HPDE6-E6E7 (cell line): ENCODE data around the gene CTIF.
"Not testable (repeated sequence)": the region's sequence is repeated elsewhere in the genome, so short reads cannot be mapped to it uniquely, and the experiment has no call there.

Experiments
- DNase-seq: peaks from one replicate; pipeline ENCODE4 v3.0.0; 2011; ENCODE audit warnings: missing footprints; ENCODE audit errors: extremely low spot score

The CTIF gene

GRCh38 chr18:48866028-48866733 lies 327.4 kb downstream of the CTIF start:
- DNase-seq: no peak

GRCh38 chr18:48866856-48867255 lies 328.0 kb downstream of the CTIF start:
- no peak for DNase-seq

GRCh38 chr18:48867978-48868377 lies 329.1 kb downstream of the CTIF start:
- DNase-seq: no peak

- DNase-seq: no peak
These were observed 329.9 kb downstream of the CTIF start for GRCh38 chr18:48868468-48869466.

DNA sequence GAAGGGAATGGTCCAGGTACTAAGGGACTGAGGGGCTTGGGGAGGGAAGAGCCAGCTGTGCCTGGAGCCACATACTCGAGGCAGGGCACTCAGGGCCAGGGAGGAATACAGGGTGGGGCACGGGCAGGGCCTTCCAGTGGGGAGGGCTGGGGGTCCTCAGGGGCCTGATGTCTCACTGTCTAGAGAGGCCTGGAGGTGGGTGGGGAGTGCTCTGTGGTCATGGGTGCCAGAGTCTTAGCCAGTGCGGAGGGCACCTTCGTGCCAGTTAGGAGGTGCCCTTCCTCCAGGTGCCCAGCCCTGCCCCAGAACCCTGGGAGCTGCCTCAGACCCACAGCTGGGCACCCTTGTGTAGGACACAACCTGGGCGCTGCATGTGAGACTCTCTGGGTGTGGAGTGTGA lies 330.8 kb downstream of the CTIF start:
- DNase-seq: no peak

DNA sequence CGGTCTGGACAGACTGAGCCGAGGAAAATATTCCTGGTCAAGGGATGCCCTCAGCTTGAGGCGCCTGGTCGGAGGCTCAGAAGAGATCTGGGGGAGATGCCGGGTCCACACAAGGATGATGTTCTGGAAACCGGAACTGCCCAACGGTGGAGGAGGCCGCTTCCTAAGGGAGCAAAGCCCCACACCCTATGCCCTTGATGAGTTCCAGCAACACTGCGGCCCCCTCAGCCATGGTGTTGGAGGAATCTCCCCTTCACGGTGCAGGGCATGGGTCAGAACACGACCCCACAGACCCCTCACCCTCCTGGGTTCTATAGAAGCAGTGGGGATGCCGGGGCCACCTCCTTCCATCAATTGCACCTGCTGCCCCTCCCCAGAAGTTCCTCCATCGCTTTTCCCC lies 332.1 kb downstream of the CTIF start:
- not testable (repeated sequence) for DNase-seq

DNA sequence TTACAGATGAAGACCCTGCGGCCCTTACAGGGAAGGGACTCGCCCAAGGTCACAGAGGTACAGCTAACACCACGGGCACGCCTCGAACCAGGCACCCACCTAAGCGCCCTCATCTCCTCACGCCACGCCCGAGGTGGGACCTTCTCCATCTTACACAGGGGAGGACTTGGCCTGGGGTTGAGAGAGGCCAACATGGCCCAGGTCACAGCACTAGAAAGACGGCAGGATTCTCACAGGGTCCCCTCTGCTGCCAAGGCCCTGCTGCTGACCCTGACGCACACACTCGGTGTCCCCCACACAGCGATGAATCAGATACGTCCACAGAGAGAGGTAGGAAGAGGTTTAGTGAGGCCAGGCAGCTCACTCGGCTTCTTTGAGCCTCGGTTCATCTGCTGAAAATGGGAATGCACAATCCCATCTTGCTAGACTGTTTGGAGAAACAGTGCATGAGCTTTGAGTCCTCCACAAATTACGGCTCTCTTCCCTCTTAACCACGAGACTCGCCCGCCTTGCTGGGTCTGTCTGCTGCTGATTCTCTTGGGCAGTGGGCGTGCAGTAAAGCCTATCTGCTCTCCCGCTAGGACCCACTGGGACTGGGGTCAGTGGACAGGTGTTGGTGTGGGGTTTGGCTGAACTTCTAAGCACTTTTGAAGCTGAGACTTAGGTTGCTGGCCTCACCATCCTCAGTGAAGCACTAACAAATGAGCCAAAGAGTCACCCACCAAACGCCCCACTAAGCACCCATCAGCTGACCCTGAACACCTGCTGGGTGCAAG lies 332.7 kb downstream of the CTIF start:
- DNase-seq: no peak

- no peak for DNase-seq
These were observed 333.7 kb downstream of the CTIF start for GRCh38 chr18:48872234-48873145.

DNA sequence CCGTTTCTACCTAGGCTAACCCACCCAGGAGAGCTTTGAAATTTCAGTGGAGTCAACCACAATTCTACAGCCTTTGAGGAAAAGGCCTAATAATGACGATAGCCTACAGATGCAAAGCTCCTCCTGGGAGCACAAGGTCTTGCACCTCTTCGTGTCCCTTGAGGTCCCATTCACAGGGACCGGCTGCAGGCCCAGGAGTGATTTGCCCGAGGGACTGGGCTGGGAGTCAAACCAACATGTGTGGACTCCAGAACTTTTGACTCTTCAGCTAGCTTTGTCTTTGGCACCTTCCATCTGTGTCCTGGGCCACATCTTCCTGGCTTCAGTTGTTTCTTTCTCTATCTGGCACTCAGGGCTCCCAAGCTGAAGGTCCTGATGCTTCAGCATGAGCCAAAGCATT lies 335.4 kb downstream of the CTIF start:
- no peak for DNase-seq

DNA sequence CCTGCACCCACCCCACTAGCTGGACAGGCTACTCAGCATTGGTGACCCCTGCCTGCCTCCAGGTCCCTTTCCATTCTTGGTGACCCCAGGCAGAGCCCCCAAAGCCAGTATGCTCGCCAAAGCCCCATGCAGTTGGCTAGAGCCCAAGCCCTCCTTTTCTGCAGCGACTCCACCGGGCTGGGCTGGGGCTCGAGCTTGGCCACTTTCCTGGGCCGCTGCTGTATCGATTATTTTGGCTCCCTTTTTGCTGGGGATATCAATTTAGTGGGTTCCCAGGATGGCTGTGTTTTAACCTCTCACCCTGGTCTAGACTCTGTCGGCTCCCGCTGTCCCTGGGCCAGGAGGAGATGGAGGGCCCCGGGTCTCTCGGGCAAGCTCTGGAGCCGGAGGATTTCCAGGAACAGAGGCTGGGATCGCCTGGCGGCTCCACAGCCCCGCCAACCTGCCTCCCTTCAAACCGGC lies 335.9 kb downstream of the CTIF start:
- no peak for DNase-seq

- no peak for DNase-seq
These were observed 336.6 kb downstream of the CTIF start for GRCh38 chr18:48875314-48875941.

DNA sequence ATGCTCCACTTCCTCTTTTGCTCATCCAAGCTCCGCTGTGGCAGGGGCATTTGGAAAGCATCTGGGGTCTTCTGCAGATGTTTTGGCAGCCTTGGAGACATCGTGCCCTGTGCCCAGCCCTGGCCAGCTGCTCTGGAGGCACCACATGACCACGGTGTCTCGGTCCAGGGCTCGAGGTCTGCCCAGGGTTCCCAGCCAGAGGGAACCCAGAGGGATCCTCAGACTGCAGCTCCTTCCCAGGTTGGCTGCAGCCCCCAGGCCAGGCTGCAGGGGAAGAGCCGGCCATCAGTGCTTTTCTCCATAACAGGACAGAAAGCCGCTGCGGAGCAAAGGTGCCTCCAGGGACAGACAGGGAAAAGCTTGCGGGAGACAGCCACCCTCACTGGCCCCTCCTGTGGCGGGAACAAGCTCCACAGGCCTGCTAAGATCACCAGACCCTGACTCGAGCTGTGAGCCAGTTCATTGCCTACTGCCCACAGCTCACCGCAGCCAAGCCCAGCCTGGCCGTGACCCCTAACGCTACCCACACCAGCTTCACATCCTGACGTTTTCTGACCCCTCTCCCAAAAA lies 337.2 kb downstream of the CTIF start:
- no peak for DNase-seq

DNA sequence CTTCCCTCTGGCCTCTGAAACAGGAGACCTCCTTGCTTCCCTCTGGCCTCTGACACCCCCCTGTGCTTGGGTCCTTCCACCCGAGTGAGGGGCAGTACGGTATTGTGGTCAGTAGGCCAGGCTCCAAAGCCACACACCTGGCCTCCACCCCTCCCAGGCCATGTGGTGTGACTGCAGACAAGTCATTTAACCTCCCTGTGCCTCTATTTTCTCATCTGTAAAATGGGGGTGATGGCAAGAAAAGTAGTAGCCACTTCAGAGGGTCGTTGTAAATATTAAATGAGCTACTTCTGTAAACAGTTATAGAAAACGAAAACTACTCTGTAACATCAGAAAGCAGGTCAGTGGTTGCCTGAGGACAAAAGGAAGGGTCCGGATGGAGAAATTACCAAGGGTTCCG lies 337.8 kb downstream of the CTIF start:
- DNase-seq: no peak

- DNase-seq: no peak
These were observed 339.1 kb downstream of the CTIF start for GRCh38 chr18:48877941-48878340.

GRCh38 chr18:48878471-48878870 lies 339.6 kb downstream of the CTIF start:
- no peak for DNase-seq

DNA sequence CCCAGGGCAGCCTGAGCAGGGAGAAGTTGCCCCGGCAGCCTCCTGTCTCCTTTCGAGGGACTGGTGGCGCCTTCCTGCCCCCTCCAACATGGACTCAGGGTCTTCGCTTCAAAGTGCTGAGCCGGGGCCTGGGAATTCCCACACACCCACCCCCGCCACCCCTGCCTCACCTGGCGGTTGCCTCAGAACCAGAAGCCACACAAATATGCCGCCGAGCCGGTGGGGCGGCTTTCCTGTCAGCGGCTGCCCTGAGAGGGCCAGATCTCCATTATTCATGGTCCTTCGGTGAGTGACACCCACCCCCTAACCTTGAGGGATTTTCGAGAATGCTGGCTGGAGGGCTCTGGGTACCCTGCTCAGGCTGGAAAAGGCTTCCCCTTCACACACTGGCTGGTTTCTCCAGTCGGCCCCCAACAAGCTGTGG lies 340.2 kb downstream of the CTIF start:
- DNase-seq: no peak

- DNase-seq: no peak
These were observed 342.1 kb downstream of the CTIF start for GRCh38 chr18:48880931-48881330.

- DNase-seq: no peak
These were observed 343.5 kb downstream of the CTIF start for GRCh38 chr18:48882379-48882778.

DNA sequence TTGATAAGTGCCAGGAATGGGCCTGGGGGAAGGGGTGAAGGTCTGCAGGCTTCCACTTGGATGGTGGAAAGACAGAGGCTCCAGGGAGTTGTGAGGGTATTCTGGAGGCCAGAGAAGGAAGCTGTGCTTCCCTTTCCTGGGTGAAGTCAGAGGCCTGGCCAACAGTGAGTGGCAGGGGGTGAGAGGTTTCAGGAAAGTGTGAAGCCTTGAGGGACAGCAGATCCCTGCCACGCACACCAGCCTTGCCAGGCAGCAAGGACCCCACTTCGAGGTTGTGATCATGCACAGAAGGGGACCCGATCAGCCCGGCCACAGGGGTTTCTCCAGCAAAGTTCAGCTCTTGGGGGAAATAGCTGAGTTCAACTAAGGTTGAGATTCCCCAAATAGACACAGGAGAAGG lies 345.5 kb downstream of the CTIF start:
- no peak for DNase-seq

- DNase-seq: no peak
These were observed 345.9 kb downstream of the CTIF start for GRCh38 chr18:48884771-48885170.
